Thoracic aorta (tissue), 2 donors: ENCODE measurements around the gene TUBGCP2. TPM values are rescaled to one million over a fixed set of nuclear protein-coding genes. Genes with fewer than 3 reads are reported as not detected.

ENCODE experiments used
- ATAC-seq: fragments of 150-250 bp; one replicate; pipeline ENCODE4 v1.8.0; 2017; ENCODE audit warnings: low read depth; ENCODE audit not compliant: insufficient number of reproducible peaks, low FRiP score
- DNase-seq: peaks from one replicate; pipeline ENCODE4 v3.0.0-alpha.2; 2020; ENCODE audit warnings: low spot score
- H3K27ac ChIP-seq, 2 donors: fragments of 200-600 bp; sonication (generic); 1 replicate in 1 of 2; 2 replicates in 1 of 2; pipeline ENCODE4 v1.5.1; 2016; ENCODE audit warnings: mild to moderate bottlenecking in 2 of 2, moderate library complexity in 2 of 2
- H3K27me3 ChIP-seq: fragments of 200-600 bp; sonication (generic); replicated peaks from 2 replicates; pipeline ENCODE4 v1.6.0; 2016; ENCODE audit warnings: mild to moderate bottlenecking; ENCODE audit not compliant: insufficient read depth
- H3K36me3 ChIP-seq: fragments of 200-600 bp; sonication (generic); one replicate; pipeline ENCODE4 v1.5.1; 2016
- H3K4me1 ChIP-seq, 2 donors: fragments of 200-600 bp; sonication (generic); 1 replicate in 1 of 2; 2 replicates in 1 of 2; pipeline versions ENCODE4 v1.5.1 to v1.6.0; 2016; ENCODE audit warnings: low read depth in 2 of 2, mild to moderate bottlenecking in 1 of 2; ENCODE audit not compliant: control insufficient read depth in 1 of 2
- H3K4me3 ChIP-seq: fragments of 200-600 bp; sonication (generic); 2 replicates; pipeline ENCODE4 v1.5.1; 2016; ENCODE audit warnings: mild to moderate bottlenecking
- H3K9me3 ChIP-seq: fragments of 200-600 bp; sonication (generic); 2 replicates; pipeline ENCODE4 v1.5.1; 2016
- CTCF ChIP-seq: fragments of 200-600 bp; sonication (generic); IDR thresholded peaks from one replicate; pipeline ENCODE4 v1.5.1; 2019; ENCODE audit warnings: antibody characterized with exemption
- total RNA-seq, 2 donors: library from RNA; depleted of rRNA; stranded (reverse); fragments of >200 nt; gene quantifications; one replicate each; pipeline versions ENCODE4 v1.1.0 to v1.2.3, GENCODE V29; 2016

Gene TUBGCP2
- total RNA-seq, 2 donors from 2014 or later = 51.2 to 65.5 TPM

GRCh38 chr10:133273534-133274143 is 35.0 kb downstream of the TUBGCP2 start:
- Histone ChIP-seq H3K27me3 (no peaks in the 10 kb centered on the region), H3K4me1 (peaks cover 9 to 11% of the 10 kb centered on the region in 2 donors), H3K4me3 (no peak overlapping the region), H3K9me3 (no peaks in the 10 kb centered on the region), H3K27ac (no peak overlapping the region), H3K36me3 (peaks cover 4% of the 10 kb centered on the region)
- no peak for TF ChIP-seq CTCF
- no peak for DNase-seq
- no peak for ATAC-seq

- H3K9me3 ChIP-seq = no peaks in the 10 kb centered on the region
- H3K36me3 ChIP-seq = peaks cover 4% of the 10 kb centered on the region
- peaks cover 9 to 11% of the 10 kb centered on the region in 2 donors for H3K4me1 ChIP-seq
- H3K27ac ChIP-seq = no peak overlapping the region
- H3K27me3 ChIP-seq = no peaks in the 10 kb centered on the region
- no peak for TF ChIP-seq CTCF
- DNase-seq (no peak), ATAC-seq (no peak)
- no peak overlapping the region for H3K4me3 ChIP-seq
Observed at GRCh38 chr10:133272964-133273420, 35.7 kb downstream of the TUBGCP2 start.

GRCh38 chr10:133272301-133272963 is 36.2 kb downstream of the TUBGCP2 start:
- Histone ChIP-seq H3K9me3 (no peaks in the 10 kb centered on the region), H3K4me3 (no peak overlapping the region), H3K27me3 (no peaks in the 10 kb centered on the region), H3K27ac (no peak overlapping the region), H3K36me3 (peaks cover 4% of the 10 kb centered on the region), H3K4me1 (peaks cover 7 to 11% of the 10 kb centered on the region in 2 donors)
- TF ChIP-seq CTCF = no peak
- DNase-seq (no peak), ATAC-seq (no peak)

- DNase-seq (no peak), ATAC-seq (no peak)
- Histone ChIP-seq H3K4me3 (no peak overlapping the region), H3K4me1 (peaks cover 0 to 5% of the 10 kb centered on the region in 2 donors), H3K9me3 (no peaks in the 10 kb centered on the region), H3K27me3 (no peaks in the 10 kb centered on the region), H3K36me3 (peaks cover 4% of the 10 kb centered on the region), H3K27ac (no peak overlapping the region)
- TF ChIP-seq CTCF = no peak
Observed at GRCh38 chr10:133271521-133272300, 37.0 kb downstream of the TUBGCP2 start.

GRCh38 chr10:133270773-133271297 is 37.8 kb downstream of the TUBGCP2 start:
- peaks cover 4% of the 10 kb centered on the region for H3K36me3 ChIP-seq
- H3K27me3 ChIP-seq = no peaks in the 10 kb centered on the region
- no peaks in the 10 kb centered on the region for H3K4me1 ChIP-seq
- no peak for ATAC-seq
- TF ChIP-seq CTCF = no peak
- no peak for DNase-seq
- H3K27ac ChIP-seq = no peak overlapping the region
- H3K4me3 ChIP-seq = no peak overlapping the region
- no peaks in the 10 kb centered on the region for H3K9me3 ChIP-seq
